Transverse colon (tissue), 4 donors: ENCODE measurements around the gene KLHL29.

ENCODE experiments used
- EP300 ChIP-seq: sonication (generic); formaldehyde crosslinking; IDR thresholded peaks from one replicate; pipeline ENCODE4 v1.6.1; 2017; ENCODE audit warnings: antibody characterized with exemption, low read depth
- POLR2A ChIP-seq: fragments of 450-650 bp; IDR thresholded peaks from one replicate; pipeline ENCODE4 v1.6.1; 2016; ENCODE audit warnings: antibody characterized with exemption, mild to moderate bottlenecking, moderate library complexity
- POLR2AphosphoS5 ChIP-seq, 3 donors: sonication (generic); formaldehyde crosslinking; IDR thresholded peaks; one replicate each; pipeline ENCODE4 v1.6.1; 2016; ENCODE audit warnings: antibody characterized with exemption in 3 of 3
- TF ChIP-seq, protein P1 (sequence below), 5 experiments: fragments of 200-600 bp in 3 of 5; fragments of 450-650 bp in 2 of 5; sonication (generic) in 3 of 5; IDR thresholded peaks; 1 replicate in 2 of 5; 2 replicates in 3 of 5; pipeline ENCODE4 v1.5.1; 2016 to 2017; ENCODE audit warnings: antibody characterized with exemption in 5 of 5, inconsistent platforms in 3 of 5, mild to moderate bottlenecking in 2 of 5, moderate library complexity in 1 of 5

DNA sequence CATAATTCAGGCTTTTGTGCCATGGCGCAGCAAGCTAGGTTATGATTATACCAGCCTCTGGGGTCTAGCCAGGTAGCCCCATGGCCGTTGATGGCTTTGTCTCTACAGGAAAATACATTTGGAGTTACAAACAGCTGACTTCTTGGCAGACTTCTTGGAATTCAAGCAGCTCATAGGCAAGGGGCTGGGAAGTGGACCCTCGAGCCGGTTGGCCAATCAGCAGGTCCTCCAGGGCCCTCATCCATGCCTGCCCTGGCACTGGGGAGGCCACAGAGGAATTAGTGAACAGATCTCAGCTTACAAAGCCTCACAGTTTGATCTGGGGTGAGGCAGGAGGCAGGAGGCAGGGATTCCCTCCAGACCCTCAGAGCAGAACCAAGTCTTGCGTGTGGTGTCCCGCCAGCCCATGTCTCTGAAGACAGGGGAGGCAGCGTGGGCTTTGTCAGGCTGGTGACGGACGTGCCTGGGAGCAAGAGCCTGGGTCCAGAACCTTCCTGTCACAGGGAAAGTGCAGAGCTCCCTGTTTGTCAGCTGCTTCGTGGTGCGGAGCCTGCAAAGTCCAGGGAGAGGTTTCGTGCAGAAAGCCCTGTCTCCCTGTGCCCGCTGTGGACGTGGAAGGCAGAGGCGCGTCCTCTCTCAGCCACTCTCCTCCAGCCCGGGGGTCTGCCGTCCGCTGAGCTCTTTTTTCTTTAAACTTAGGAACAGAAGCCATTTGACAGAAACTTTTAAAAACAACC, 131.7 kb downstream of the KLHL29 start:
- no peak for TF ChIP-seq POLR2A
- TF ChIP-seq, protein P1, sequence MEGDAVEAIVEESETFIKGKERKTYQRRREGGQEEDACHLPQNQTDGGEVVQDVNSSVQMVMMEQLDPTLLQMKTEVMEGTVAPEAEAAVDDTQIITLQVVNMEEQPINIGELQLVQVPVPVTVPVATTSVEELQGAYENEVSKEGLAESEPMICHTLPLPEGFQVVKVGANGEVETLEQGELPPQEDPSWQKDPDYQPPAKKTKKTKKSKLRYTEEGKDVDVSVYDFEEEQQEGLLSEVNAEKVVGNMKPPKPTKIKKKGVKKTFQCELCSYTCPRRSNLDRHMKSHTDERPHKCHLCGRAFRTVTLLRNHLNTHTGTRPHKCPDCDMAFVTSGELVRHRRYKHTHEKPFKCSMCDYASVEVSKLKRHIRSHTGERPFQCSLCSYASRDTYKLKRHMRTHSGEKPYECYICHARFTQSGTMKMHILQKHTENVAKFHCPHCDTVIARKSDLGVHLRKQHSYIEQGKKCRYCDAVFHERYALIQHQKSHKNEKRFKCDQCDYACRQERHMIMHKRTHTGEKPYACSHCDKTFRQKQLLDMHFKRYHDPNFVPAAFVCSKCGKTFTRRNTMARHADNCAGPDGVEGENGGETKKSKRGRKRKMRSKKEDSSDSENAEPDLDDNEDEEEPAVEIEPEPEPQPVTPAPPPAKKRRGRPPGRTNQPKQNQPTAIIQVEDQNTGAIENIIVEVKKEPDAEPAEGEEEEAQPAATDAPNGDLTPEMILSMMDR (IDR thresholded peaks at IDR 0.05): no peak
- no peak for TF ChIP-seq EP300
- no peak for TF ChIP-seq POLR2AphosphoS5 (IDR thresholded peaks at IDR 0.05)
